ENCODE measurements around the gene DARS1.

Gene DARS1

GRCh38 chr2:136015699-136016098 is 30.3 kb upstream of the DARS1 start:
- DNase-seq, result no peak

GRCh38 chr2:136014411-136014810 is 29.0 kb upstream of the DARS1 start:
- no peak for DNase-seq

- no peak for DNase-seq
Observed at GRCh38 chr2:136013955-136014354, 28.5 kb upstream of the DARS1 start.

GRCh38 chr2:136013136-136013685 is 27.8 kb upstream of the DARS1 start:
- DNase-seq, result no peak

GRCh38 chr2:136012315-136012714 is 26.9 kb upstream of the DARS1 start:
- DNase-seq, result no peak

- DNase-seq, result no peak
Observed at GRCh38 chr2:136010126-136010525, 24.7 kb upstream of the DARS1 start.

GRCh38 chr2:136008205-136008865 is 22.9 kb upstream of the DARS1 start:
- peak; percentile 78 for DNase-seq

- DNase-seq, result no peak
Observed at GRCh38 chr2:136006658-136007057, 21.2 kb upstream of the DARS1 start.

GRCh38 chr2:136005462-136006196 is 20.2 kb upstream of the DARS1 start:
- no peak for DNase-seq

GRCh38 chr2:136004965-136005364 is 19.5 kb upstream of the DARS1 start:
- no peak for DNase-seq

- no peak for DNase-seq
Observed at GRCh38 chr2:136001131-136001530, 15.7 kb upstream of the DARS1 start.

GRCh38 chr2:136000502-136000901 is 15.1 kb upstream of the DARS1 start:
- DNase-seq, result no peak

GRCh38 chr2:135999899-136000298 is 14.5 kb upstream of the DARS1 start:
- DNase-seq, result no peak

- DNase-seq, result no peak
Observed at GRCh38 chr2:135998879-135999278, 13.5 kb upstream of the DARS1 start.

GRCh38 chr2:135997380-135997779 is 12.0 kb upstream of the DARS1 start:
- no peak for DNase-seq

GRCh38 chr2:135996304-135996703 is 10.9 kb upstream of the DARS1 start:
- DNase-seq, result no peak

GRCh38 chr2:135994281-135994680 is 8.9 kb upstream of the DARS1 start:
- DNase-seq, result no peak

GRCh38 chr2:135993421-135993820 is 8.0 kb upstream of the DARS1 start:
- DNase-seq, result no peak

GRCh38 chr2:135991861-135992260 is 6.4 kb upstream of the DARS1 start:
- no peak for DNase-seq

GRCh38 chr2:135987441-135987840 is 2.0 kb upstream of the DARS1 start:
- DNase-seq, result no peak

- DNase-seq, result no peak
Observed at GRCh38 chr2:135986507-135986906, 1.1 kb upstream of the DARS1 start.

GRCh38 chr2:135985826-135986393 is 484 bp upstream of the DARS1 start:
- peak; percentile 81 for DNase-seq

- DNase-seq, result no peak
Observed at GRCh38 chr2:135984199-135985017, 1.0 kb downstream of the DARS1 start.

Measured in CD4-positive, alpha-beta T cell treated with Interleukin-21 for 1 hour (primary cell).